Measurements from ENCODE around the gene ARL6. TPM values are rescaled to one million over a fixed set of nuclear protein-coding genes. Genes with fewer than 3 reads are reported as not detected.
"Not testable (repeated sequence)": the region's sequence is repeated elsewhere in the genome, so short reads cannot be mapped to it uniquely, and the experiment has no call there.

The ARL6 gene
- total RNA-seq, 4 donors from 2014 or later: 14.6 to 42.5 (median 19.7) TPM

- no peak overlapping the region for H3K27ac ChIP-seq
- no peaks in the 10 kb centered on the region for H3K4me1 ChIP-seq
- no peaks in the 10 kb centered on the region for H3K9me3 ChIP-seq
- no peak for DNase-seq
- no peak overlapping the region for H3K4me3 ChIP-seq
- no peaks in the 10 kb centered on the region for H3K36me3 ChIP-seq
- TF ChIP-seq CTCF (IDR thresholded peaks at IDR 0.05) (no peak), POLR2A (IDR thresholded peaks at IDR 0.05) (no peak)
- intact Hi-C loops (cut with DNase I; ENCODE audit: low total_unique reads): no loop called here
- no peaks in the 10 kb centered on the region for H3K27me3 ChIP-seq
Observed at GRCh38 chr3:97825101-97825500, 60.5 kb downstream of the ARL6 start.

GRCh38 chr3:97827741-97828471 is 63.3 kb downstream of the ARL6 start:
- H3K4me1 ChIP-seq: no peaks in the 10 kb centered on the region
- no peak overlapping the region for H3K27ac ChIP-seq
- TF ChIP-seq CTCF (IDR thresholded peaks at IDR 0.05): no peak
- TF ChIP-seq POLR2A (IDR thresholded peaks at IDR 0.05): no peak
- no peaks in the 10 kb centered on the region for H3K9me3 ChIP-seq
- no peaks in the 10 kb centered on the region for H3K27me3 ChIP-seq
- DNase-seq: no peak
- H3K36me3 ChIP-seq: no peaks in the 10 kb centered on the region
- H3K4me3 ChIP-seq: no peak overlapping the region
- intact Hi-C loops (cut with DNase I; ENCODE audit: low total_unique reads): no loop called here

DNA sequence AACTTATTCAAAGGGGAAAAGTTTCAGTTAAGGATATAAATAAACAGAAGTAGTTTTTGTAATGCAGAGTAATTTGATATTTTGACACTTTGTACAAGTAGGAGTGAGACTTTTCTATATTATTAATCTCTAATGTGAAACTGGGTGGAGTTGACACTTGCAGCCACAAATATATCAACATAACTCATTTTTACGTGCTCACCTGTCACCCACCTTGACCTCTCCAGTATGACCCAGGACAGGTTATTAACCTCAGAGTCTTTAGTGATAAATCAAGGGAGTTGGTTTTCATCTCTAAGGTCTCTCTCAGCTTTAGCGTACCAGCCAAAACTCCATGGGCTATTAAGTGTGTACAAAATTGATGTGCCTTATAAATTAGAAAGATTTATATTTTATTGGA is 64.6 kb downstream of the ARL6 start:
- Histone ChIP-seq H3K36me3 (no peaks in the 10 kb centered on the region), H3K4me1 (no peaks in the 10 kb centered on the region), H3K4me3 (no peak overlapping the region), H3K9me3 (no peaks in the 10 kb centered on the region), H3K27me3 (no peaks in the 10 kb centered on the region), H3K27ac (no peak overlapping the region)
- TF ChIP-seq CTCF (IDR thresholded peaks at IDR 0.05) (no peak), POLR2A (IDR thresholded peaks at IDR 0.05) (no peak)
- intact Hi-C loops (cut with DNase I; ENCODE audit: low total_unique reads): no loop called here
- DNase-seq: no peak

DNA sequence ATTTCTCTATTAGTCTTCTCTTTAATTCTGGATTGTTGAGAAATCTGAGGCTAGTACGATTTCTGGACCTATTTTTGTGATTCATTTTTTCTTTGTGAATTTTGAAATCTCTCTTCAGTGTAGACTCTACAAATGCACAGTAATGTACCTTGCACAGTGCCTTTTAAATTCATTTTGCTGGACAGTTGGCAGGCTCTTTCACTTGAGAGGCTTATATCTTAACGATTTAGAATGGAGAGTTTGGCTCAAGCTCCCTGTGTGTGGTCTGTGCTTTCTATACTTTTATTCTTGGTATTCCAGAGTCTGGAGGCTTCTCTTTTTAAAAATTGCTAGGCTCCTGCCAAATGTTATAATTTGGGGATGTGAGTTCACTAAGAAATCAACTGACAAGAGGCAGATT is 66.1 kb downstream of the ARL6 start:
- H3K27ac ChIP-seq: no peak overlapping the region
- intact Hi-C loops (cut with DNase I; ENCODE audit: low total_unique reads): no loop called here
- H3K27me3 ChIP-seq: no peaks in the 10 kb centered on the region
- H3K9me3 ChIP-seq: no peaks in the 10 kb centered on the region
- no peak for DNase-seq
- H3K36me3 ChIP-seq: no peaks in the 10 kb centered on the region
- no peaks in the 10 kb centered on the region for H3K4me1 ChIP-seq
- TF ChIP-seq POLR2A (IDR thresholded peaks at IDR 0.05): no peak
- no peak for TF ChIP-seq CTCF (IDR thresholded peaks at IDR 0.05)
- no peak overlapping the region for H3K4me3 ChIP-seq

GRCh38 chr3:97831140-97831539 is 66.6 kb downstream of the ARL6 start:
- DNase-seq: no peak
- Histone ChIP-seq H3K4me1 (no peaks in the 10 kb centered on the region), H3K27me3 (no peaks in the 10 kb centered on the region), H3K4me3 (no peak overlapping the region), H3K9me3 (no peaks in the 10 kb centered on the region), H3K36me3 (no peaks in the 10 kb centered on the region), H3K27ac (no peak overlapping the region)
- intact Hi-C loops (cut with DNase I; ENCODE audit: low total_unique reads): no loop called here
- TF ChIP-seq CTCF (IDR thresholded peaks at IDR 0.05) (no peak), POLR2A (IDR thresholded peaks at IDR 0.05) (no peak)

DNA sequence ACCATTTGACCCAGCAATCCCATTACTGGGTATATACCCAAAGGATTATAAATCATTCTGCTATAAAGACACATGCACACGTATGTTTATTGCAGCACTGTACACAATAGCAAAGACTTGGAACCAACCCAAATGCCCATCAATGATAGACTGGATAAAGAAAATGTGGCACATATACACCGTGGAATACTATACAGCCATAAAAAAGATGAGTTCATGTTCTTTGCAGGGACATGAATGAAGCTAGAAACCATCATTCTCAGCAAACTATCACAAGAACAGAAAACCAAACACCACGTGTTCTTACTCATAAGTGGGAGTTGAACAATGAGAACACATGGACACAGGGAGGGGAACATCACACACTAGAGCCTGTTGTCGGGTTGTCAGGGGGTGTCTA is 68.6 kb downstream of the ARL6 start:
- H3K27me3 ChIP-seq; H3K9me3 ChIP-seq; H3K4me1 ChIP-seq; DNase-seq; H3K27ac ChIP-seq; H3K36me3 ChIP-seq; intact Hi-C loops (cut with DNase I; ENCODE audit: low total_unique reads); H3K4me3 ChIP-seq: not testable (repeated sequence)
